Measurements from ENCODE around the gene KEL. TPM values are rescaled to one million over a fixed set of nuclear protein-coding genes. Genes with fewer than 3 reads are reported as not detected.

The KEL gene
- total RNA-seq, 1 donor from 2014 or later, result 0.64 TPM

DNA sequence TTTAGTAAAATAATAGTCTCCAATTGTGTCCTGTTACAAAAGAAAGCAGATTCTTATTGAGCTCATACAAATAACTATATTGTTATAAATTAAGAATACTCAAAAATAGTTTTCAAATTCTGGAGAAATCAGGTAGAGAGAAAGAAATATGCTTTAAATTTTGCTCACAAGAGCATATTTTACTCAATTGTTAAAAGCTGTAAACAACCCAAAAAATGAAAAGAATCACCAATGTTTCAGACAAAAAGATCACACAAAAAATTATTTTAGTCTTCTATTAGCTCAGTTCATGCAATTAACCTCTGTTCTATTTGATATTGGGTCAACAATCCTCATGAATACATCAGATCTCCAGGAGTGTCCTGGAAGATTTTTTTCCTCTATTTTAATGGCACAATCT lies 58.0 kb downstream of the KEL start:
- TF ChIP-seq, protein P1, sequence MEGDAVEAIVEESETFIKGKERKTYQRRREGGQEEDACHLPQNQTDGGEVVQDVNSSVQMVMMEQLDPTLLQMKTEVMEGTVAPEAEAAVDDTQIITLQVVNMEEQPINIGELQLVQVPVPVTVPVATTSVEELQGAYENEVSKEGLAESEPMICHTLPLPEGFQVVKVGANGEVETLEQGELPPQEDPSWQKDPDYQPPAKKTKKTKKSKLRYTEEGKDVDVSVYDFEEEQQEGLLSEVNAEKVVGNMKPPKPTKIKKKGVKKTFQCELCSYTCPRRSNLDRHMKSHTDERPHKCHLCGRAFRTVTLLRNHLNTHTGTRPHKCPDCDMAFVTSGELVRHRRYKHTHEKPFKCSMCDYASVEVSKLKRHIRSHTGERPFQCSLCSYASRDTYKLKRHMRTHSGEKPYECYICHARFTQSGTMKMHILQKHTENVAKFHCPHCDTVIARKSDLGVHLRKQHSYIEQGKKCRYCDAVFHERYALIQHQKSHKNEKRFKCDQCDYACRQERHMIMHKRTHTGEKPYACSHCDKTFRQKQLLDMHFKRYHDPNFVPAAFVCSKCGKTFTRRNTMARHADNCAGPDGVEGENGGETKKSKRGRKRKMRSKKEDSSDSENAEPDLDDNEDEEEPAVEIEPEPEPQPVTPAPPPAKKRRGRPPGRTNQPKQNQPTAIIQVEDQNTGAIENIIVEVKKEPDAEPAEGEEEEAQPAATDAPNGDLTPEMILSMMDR (IDR thresholded peaks at IDR 0.05; ENCODE audit: partially characterized antibody, unreplicated experiment), result no peak
- Mint-ChIP-seq H3K36me3 (ENCODE audit: unreplicated experiment) (no peaks in the 10 kb centered on the region), H3K4me1 (ENCODE audit: low read depth, unreplicated experiment) (no peaks in the 10 kb centered on the region), H3K4me3 (ENCODE audit: unreplicated experiment) (no peak overlapping the region), H3K27me3 (ENCODE audit: unreplicated experiment) (no peaks in the 10 kb centered on the region), H3K9me3 (ENCODE audit: unreplicated experiment) (peaks cover 3% of the 10 kb centered on the region), H3K27ac (ENCODE audit: unreplicated experiment) (no peak overlapping the region)
- DNase-seq, result no peak

DNA sequence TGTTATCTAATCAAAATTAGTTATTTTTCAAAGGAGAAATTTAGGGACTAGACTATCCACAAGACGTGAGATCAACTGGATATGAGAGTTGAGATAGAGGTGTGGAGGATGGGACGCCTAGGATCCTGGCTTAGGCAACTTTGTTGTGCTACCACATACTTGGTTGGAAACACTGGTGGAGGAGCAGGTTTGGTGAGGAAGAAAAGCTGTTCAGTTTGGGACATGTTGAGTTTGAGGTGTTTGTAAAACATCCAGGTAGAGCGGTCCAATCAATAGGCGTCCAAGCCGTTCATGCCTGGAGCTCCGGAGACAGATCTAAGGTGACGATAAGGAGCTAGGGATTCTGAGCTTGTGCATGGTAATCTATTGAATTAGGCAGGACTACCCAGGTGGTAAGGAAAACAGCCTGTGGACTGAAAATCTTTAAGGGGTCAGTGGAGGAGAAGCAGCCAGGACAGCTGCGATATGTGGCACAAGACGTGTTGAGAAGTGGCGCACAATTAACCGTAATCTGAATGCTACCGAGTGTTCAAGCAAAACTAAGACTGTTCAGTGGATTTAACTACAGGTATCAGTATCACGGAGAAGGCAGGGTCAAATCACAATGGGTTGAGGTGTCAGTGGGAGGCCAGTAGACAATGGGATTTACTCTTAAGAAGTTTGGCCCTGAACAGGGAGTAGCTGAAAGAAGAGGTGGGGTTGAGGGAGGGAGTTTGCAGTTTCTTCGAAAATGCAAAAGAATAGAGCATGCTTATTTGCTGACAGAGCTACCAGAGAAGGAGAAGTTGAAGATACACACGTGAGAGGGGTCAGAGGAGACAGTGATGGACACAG lies 60.5 kb downstream of the KEL start:
- no peak for DNase-seq
- TF ChIP-seq, protein P1 (IDR thresholded peaks at IDR 0.05; ENCODE audit: partially characterized antibody, unreplicated experiment), result no peak
- Mint-ChIP-seq H3K27me3 (ENCODE audit: unreplicated experiment) (no peaks in the 10 kb centered on the region), H3K9me3 (ENCODE audit: unreplicated experiment) (no peaks in the 10 kb centered on the region), H3K4me3 (ENCODE audit: unreplicated experiment) (no peak overlapping the region), H3K27ac (ENCODE audit: unreplicated experiment) (no peak overlapping the region), H3K36me3 (ENCODE audit: unreplicated experiment) (no peaks in the 10 kb centered on the region), H3K4me1 (ENCODE audit: low read depth, unreplicated experiment) (no peaks in the 10 kb centered on the region)

DNA sequence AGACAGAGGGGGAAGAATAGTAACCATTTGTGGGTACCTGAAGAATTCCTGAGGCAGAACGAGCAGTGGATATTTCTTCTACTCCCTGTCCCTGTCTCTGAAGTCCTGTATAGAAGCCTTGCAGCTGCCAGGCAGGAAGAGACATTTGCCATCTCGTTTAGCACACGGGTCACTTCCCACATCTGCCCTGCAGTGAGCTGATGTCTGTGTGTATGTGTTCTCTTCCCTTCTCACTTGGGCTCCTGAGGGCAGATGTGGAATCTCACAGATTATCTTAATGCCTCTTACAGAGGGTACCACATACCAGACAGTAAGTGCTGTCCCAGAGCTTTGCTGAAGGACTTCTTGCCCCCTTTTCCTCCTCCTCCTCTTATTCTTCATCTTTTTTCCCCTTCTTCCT lies 62.5 kb downstream of the KEL start:
- TF ChIP-seq, protein P1 (IDR thresholded peaks at IDR 0.05; ENCODE audit: partially characterized antibody, unreplicated experiment), result no peak
- DNase-seq, result no peak
- Mint-ChIP-seq H3K4me3 (ENCODE audit: unreplicated experiment) (no peak overlapping the region), H3K36me3 (ENCODE audit: unreplicated experiment) (no peaks in the 10 kb centered on the region), H3K27me3 (ENCODE audit: unreplicated experiment) (peaks cover 2% of the 10 kb centered on the region), H3K9me3 (ENCODE audit: unreplicated experiment) (no peaks in the 10 kb centered on the region), H3K4me1 (ENCODE audit: low read depth, unreplicated experiment) (no peaks in the 10 kb centered on the region), H3K27ac (ENCODE audit: unreplicated experiment) (no peak overlapping the region)

DNA sequence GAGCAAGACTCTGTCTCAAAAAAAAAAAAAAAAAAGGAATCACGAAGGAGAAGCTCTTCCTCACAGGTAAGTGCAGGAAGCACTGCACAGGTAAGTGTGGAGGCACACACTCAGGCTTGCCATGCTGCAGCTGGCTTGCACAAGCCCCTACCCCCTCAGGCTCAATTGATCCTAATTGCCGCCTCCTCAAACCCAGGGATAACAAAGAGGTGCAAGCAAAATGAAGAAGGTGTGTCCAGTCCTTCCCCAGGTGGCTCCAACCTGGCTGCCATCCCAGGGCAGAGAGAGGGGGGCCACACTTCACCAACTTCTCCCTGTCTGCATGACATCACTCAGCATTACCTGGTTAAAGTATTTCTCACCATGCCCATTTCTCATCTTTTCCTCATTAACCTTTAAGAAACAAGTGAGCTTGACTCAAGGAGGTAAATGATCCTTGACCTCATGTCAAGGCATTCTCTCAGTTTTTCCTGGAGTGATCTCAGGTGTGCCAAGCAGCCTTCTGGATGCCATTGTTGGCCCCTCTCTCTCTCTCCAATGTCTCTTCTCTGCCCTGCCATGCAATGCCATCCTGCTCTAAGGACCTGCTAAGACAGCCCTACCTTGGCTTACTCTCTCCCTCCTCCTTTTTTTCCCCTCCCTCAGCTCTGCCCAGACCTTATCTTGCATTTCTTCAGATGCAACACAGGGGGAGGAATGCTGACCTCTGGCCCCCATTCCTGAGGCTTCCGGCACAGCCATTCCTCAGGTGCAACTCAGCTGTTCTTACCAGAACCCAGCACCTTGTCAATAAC lies 63.6 kb downstream of the KEL start:
- Mint-ChIP-seq H3K27me3 (ENCODE audit: unreplicated experiment) (peaks cover 2% of the 10 kb centered on the region), H3K4me3 (ENCODE audit: unreplicated experiment) (no peak overlapping the region), H3K9me3 (ENCODE audit: unreplicated experiment) (no peaks in the 10 kb centered on the region), H3K4me1 (ENCODE audit: low read depth, unreplicated experiment) (no peaks in the 10 kb centered on the region), H3K27ac (ENCODE audit: unreplicated experiment) (no peak overlapping the region), H3K36me3 (ENCODE audit: unreplicated experiment) (no peaks in the 10 kb centered on the region)
- DNase-seq, result no peak
- TF ChIP-seq, protein P1 (IDR thresholded peaks at IDR 0.05; ENCODE audit: partially characterized antibody, unreplicated experiment), result no peak

DNA sequence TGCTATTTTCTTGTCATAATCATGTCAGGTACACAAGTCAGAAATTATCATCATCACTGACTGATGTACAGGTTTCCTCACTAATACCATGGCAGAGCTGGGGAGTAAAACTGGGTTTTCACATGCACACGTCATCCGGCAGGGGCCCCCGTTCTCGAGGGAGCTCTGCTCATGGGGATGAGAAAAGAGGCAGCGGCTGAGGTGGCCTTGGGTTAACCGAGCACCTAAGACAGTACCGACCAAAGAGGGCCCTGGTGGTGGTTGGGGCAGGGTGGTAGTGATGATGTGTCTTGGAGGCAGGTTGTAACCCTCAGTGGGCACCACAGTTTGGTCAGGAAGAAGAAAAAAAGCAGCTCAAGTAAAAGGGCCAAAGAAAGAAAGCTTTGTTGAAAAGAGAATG lies 64.5 kb downstream of the KEL start:
- Mint-ChIP-seq H3K4me3 (ENCODE audit: unreplicated experiment) (no peak overlapping the region), H3K27ac (ENCODE audit: unreplicated experiment) (no peak overlapping the region), H3K4me1 (ENCODE audit: low read depth, unreplicated experiment) (no peaks in the 10 kb centered on the region), H3K9me3 (ENCODE audit: unreplicated experiment) (no peaks in the 10 kb centered on the region), H3K27me3 (ENCODE audit: unreplicated experiment) (peaks cover 2% of the 10 kb centered on the region), H3K36me3 (ENCODE audit: unreplicated experiment) (no peaks in the 10 kb centered on the region)
- TF ChIP-seq, protein P1 (IDR thresholded peaks at IDR 0.05; ENCODE audit: partially characterized antibody, unreplicated experiment), result no peak
- DNase-seq, result no peak
